Umbilical cord (tissue), 2 donors: Measurements from ENCODE around the gene GMPPB. TPM values are rescaled to one million over a fixed set of nuclear protein-coding genes. Genes with fewer than 3 reads are reported as not detected.

ENCODE experiments used
- DNase-seq: peaks from one replicate; pipeline ENCODE4 v3.0.0-alpha.2; 2015; ENCODE audit warnings: low spot score
- total RNA-seq: library from RNA; depleted of rRNA; stranded (reverse); fragments of >200 nt; gene quantifications from one replicate; pipeline ENCODE4 v1.2.3, GENCODE V29; 2014; ENCODE audit warnings: low replicate concordance; ENCODE audit not compliant: insufficient read depth

Gene GMPPB
- total RNA-seq, 1 donor from 2014 or later, result 20.9 TPM

DNA sequence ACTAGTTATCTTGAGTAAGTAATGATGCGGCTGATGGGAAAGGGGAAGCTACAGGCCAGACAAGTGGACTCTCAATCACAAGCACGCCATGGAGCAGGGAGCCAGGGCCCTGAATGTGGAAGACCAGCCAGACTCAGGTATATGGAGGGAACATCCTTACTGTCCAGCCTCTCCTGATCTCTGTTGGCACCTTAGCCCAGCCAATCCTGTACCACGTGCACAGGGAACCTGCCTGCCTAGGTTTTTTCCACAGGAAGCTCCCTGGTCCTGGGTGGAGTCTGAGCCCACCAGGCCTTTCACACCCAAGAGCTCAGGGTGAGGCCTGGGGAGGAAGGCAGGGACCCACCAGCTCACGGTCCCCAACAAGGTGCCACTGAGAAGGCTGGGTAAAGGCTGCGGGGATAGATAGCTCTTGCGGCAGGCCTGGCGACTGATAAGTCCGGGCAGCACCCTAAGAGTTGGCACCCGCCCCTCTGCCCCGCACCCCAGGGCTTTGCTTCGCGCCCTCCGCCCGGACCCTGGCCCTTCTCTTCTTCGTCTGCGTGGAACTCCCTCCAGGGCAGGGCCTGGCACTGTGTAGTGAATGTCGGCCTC, 50.5 kb downstream of the GMPPB start:
- DNase-seq, result no peak

DNA sequence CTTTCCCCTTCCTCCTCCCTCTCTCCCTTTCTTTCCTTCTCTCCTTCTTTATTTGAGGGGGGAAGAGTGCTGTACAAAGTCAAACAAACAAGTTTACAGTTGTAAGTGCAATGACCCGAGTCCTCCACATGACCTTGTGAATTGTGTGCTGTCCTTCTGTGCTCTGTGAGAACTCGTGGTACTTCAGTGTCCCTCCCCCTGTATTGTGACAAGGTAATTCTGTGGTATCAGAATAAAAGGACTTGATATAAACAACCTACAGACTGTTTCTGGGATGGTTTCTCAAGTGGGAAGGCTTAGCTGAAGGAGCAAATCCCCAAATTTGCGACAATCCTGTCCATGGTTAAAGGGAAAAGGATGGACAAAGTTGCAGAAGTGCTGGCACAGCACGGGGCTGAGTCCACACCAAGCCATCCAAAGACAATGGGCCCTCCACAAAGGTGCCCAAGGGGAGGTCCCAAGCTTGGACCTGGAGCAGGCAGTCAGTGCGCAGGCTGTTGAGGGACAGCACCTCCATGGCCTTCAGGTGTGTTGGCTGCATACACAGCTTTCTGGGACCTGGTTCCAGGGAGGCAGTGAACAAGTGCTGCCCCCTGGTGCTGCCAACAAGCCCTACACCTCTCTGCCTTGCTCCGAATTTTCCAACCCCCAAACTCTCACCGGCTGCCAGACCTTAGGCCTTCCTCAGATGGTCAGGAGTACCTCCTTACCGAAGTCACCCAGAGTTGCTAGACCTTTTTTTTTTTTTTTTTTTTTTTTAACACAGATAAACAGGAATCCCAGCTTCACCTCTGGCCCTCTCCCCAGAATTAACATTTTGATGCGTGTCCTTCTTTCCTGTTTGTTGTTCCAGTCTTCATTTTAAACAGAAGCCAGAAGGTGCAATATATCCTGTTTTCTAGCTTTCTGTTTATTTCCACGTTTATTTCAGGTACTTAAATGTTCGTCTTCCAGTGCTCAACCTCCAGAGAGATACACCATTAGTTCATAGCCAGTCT, 52.2 kb downstream of the GMPPB start:
- peak; percentile 70 for DNase-seq

DNA sequence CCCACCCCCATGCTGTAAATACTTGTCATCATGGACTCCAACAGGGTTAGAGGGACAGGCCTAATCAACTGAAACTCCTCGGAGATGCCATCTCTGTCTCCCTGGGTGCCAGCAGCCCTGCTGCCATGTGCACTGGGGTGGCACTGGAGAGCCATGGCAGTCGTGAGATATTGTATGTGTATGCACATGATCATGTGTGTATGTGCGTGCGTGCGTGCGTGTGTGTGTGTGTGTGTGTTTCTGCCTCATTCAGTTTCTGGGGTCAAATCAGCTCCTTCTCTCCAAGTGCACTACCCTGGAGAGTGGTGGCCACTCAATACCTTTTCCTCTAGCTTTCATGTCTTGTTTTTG, 52.8 kb downstream of the GMPPB start:
- DNase-seq, result no peak

Other genes starting within 250 kb of the GMPPB start
- gene BSN, start 169.5 kb downstream of the GMPPB start, total RNA-seq, result 0.96 TPM
- 66.7 TPM for gene APEH, start 49.6 kb downstream of the GMPPB start, total RNA-seq
- 2.2 TPM for gene MST1, start 34.5 kb downstream of the GMPPB start, total RNA-seq
- gene RNF123, start 34.4 kb downstream of the GMPPB start, total RNA-seq, result 13.7 TPM
- 2.4 TPM for gene AMIGO3, start 4.3 kb downstream of the GMPPB start, total RNA-seq
- 25.8 TPM for gene IP6K1, start 62.6 kb upstream of the GMPPB start, total RNA-seq
- gene CDHR4, start 75.9 kb upstream of the GMPPB start, total RNA-seq, result not detected
- 7.7 TPM for gene INKA1, start 79.3 kb upstream of the GMPPB start, total RNA-seq
- 40.9 TPM for gene UBA7, start 90.0 kb upstream of the GMPPB start, total RNA-seq
- not detected for gene TRAIP, start 132.6 kb upstream of the GMPPB start, total RNA-seq
- gene CAMKV, start 146.0 kb upstream of the GMPPB start, total RNA-seq, result 0.72 TPM
- gene MST1R, start 179.9 kb upstream of the GMPPB start, total RNA-seq, result 14.4 TPM
- gene MON1A, start 205.9 kb upstream of the GMPPB start, total RNA-seq, result 4.6 TPM
- gene RBM6, start 216.2 kb upstream of the GMPPB start, total RNA-seq, result 49.8 TPM